Measurements from ENCODE around the gene BCL2A1.

Gene BCL2A1

DNA sequence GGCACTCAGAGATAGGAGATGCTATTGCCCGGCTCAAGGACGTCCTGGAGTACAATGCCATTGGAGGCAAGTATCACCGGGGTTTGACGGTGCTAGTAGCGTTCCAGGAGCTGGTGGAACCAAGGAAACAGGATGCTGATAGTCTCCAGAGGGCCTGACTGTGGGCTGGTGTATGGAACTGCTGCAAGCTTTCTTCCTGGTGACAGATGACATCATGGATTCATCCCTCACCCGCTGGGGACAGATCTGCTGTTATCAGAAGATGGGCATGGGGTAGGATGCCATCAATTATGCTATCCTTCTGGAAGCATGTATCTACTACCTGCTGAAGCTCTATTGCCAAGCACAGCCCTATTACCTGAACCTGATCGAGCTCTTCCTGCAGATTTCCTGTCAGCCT, 26.4 kb downstream of the BCL2A1 start:
- TF ChIP-seq, protein P1, sequence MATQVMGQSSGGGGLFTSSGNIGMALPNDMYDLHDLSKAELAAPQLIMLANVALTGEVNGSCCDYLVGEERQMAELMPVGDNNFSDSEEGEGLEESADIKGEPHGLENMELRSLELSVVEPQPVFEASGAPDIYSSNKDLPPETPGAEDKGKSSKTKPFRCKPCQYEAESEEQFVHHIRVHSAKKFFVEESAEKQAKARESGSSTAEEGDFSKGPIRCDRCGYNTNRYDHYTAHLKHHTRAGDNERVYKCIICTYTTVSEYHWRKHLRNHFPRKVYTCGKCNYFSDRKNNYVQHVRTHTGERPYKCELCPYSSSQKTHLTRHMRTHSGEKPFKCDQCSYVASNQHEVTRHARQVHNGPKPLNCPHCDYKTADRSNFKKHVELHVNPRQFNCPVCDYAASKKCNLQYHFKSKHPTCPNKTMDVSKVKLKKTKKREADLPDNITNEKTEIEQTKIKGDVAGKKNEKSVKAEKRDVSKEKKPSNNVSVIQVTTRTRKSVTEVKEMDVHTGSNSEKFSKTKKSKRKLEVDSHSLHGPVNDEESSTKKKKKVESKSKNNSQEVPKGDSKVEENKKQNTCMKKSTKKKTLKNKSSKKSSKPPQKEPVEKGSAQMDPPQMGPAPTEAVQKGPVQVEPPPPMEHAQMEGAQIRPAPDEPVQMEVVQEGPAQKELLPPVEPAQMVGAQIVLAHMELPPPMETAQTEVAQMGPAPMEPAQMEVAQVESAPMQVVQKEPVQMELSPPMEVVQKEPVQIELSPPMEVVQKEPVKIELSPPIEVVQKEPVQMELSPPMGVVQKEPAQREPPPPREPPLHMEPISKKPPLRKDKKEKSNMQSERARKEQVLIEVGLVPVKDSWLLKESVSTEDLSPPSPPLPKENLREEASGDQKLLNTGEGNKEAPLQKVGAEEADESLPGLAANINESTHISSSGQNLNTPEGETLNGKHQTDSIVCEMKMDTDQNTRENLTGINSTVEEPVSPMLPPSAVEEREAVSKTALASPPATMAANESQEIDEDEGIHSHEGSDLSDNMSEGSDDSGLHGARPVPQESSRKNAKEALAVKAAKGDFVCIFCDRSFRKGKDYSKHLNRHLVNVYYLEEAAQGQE (IDR thresholded peaks at IDR 0.05; ENCODE audit: insufficient read depth in 1 of 2, low read depth in 2 of 2, low read length in 2 of 2), result no peak
- TF ChIP-seq POLR2AphosphoS5 (IDR thresholded peaks at IDR 0.05; ENCODE audit: low read depth, low read length) (no peak), SIN3A (IDR thresholded peaks at IDR 0.05; ENCODE audit: borderline replicate concordance, insufficient read depth, low read length) (no peak), FOXP2 (optimal IDR thresholded peaks at IDR 0.05; ENCODE audit: borderline replicate concordance, extremely low read depth, extremely low read length, insufficient read depth) (no peak), TAF1 (IDR thresholded peaks at IDR 0.05; ENCODE audit: borderline replicate concordance, insufficient read depth, low read length) (no peak)

DNA sequence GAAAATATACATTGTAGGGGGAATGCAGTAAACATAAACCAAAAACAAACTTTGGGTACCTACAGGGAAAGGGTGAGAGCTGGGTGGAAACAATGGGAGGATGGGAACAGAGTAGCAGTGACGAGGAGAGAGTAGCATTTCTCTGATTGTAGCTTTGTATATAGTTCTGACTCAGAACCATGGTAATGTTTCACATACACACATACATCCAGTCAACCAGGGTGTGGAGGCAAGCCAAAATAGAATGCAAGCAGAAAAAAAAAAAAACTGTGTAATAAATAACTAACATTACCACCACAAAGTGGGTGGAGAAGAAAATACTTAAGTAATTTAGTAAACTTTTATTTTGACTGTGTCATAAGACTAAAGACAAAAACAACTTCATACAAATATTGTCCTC, 27.2 kb downstream of the BCL2A1 start:
- TF ChIP-seq FOXP2 (optimal IDR thresholded peaks at IDR 0.05; ENCODE audit: borderline replicate concordance, extremely low read depth, extremely low read length, insufficient read depth), result no peak
- no peak for TF ChIP-seq POLR2AphosphoS5 (IDR thresholded peaks at IDR 0.05; ENCODE audit: low read depth, low read length)
- TF ChIP-seq SIN3A (IDR thresholded peaks at IDR 0.05; ENCODE audit: borderline replicate concordance, insufficient read depth, low read length), result no peak
- TF ChIP-seq TAF1 (IDR thresholded peaks at IDR 0.05; ENCODE audit: borderline replicate concordance, insufficient read depth, low read length), result no peak
- TF ChIP-seq, protein P1 (IDR thresholded peaks at IDR 0.05; ENCODE audit: insufficient read depth in 1 of 2, low read depth in 2 of 2, low read length in 2 of 2), result no peak

DNA sequence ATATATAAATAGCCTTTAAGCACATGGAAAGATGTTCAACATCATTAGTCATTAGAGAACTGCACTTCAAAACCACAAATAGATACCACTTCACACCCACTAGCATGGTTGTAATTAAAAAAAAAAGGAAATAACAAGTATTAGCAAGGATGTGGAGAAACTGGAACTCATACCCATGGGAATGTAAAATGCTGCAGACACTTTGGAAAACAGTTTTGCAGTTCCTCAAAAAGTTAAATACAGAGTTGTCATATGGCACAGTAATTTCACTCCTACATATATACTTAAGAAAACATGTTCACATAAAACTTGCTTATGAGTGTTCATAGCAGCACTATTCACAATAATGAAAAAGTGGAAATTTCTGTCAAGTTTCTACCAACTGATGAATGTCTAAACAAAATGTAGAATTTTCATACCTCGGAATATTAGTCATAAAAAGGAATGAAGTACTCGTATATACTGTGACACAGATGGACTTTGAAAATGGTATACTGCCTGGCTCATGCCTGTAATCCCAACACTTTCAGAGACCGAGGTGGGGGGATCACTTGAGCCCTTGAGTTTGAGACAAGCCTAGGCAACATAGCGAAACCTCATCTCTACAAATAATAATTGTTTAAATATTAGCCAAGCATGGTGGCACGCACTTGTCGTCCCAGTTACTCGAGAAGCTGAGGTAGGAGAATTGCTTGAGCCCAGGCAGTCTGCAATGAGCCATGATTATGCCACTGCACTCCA, 28.1 kb downstream of the BCL2A1 start:
- no peak for TF ChIP-seq POLR2AphosphoS5 (IDR thresholded peaks at IDR 0.05; ENCODE audit: low read depth, low read length)
- no peak for TF ChIP-seq SIN3A (IDR thresholded peaks at IDR 0.05; ENCODE audit: borderline replicate concordance, insufficient read depth, low read length)
- TF ChIP-seq FOXP2 (optimal IDR thresholded peaks at IDR 0.05; ENCODE audit: borderline replicate concordance, extremely low read depth, extremely low read length, insufficient read depth), result no peak
- TF ChIP-seq TAF1 (IDR thresholded peaks at IDR 0.05; ENCODE audit: borderline replicate concordance, insufficient read depth, low read length), result no peak
- TF ChIP-seq, protein P1 (IDR thresholded peaks at IDR 0.05; ENCODE audit: insufficient read depth in 1 of 2, low read depth in 2 of 2, low read length in 2 of 2), result no peak

DNA sequence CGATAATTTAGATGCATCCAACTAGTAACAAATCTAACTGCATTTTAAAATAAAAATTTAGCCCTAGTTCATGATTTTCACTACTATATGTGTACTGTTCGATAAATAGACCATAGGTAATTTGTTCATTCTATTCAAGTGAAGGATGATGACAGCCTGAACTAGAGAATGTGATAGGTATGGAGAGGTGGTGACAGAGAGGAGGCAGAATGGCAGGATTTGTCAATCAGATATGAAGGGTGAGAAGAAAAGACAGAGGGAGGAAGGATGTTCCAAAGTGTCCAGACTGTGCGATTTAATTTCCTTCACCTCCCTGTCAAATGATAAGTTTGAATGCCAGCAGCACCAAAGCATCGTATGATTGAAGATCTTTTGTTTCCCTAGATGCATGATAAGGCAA, 31.6 kb downstream of the BCL2A1 start:
- TF ChIP-seq TAF1 (IDR thresholded peaks at IDR 0.05; ENCODE audit: borderline replicate concordance, insufficient read depth, low read length), result no peak
- no peak for TF ChIP-seq FOXP2 (optimal IDR thresholded peaks at IDR 0.05; ENCODE audit: borderline replicate concordance, extremely low read depth, extremely low read length, insufficient read depth)
- TF ChIP-seq, protein P1 (IDR thresholded peaks at IDR 0.05; ENCODE audit: insufficient read depth in 1 of 2, low read depth in 2 of 2, low read length in 2 of 2), result no peak
- TF ChIP-seq POLR2AphosphoS5 (IDR thresholded peaks at IDR 0.05; ENCODE audit: low read depth, low read length), result no peak
- TF ChIP-seq SIN3A (IDR thresholded peaks at IDR 0.05; ENCODE audit: borderline replicate concordance, insufficient read depth, low read length), result no peak

All from PFSK-1 (cell line).